Sigmoid colon (tissue), 7 donors: ENCODE data around the gene OR2T27. TPM values are rescaled to one million over a fixed set of nuclear protein-coding genes. Genes with fewer than 3 reads are reported as not detected.
"Not testable (repeated sequence)": the region's sequence is repeated elsewhere in the genome, so short reads cannot be mapped to it uniquely, and the experiment has no call there.

ENCODE experiments used
- DNase-seq: peaks from one replicate; pipeline ENCODE4 v3.0.0-alpha.2; 2019
- H3K27ac ChIP-seq, 4 donors: fragments of 200-600 bp; sonication (generic); one replicate each; pipeline ENCODE4 v1.5.1; 2016 to 2019; ENCODE audit warnings: mild to moderate bottlenecking in 1 of 4
- H3K27me3 ChIP-seq, 3 donors: fragments of 200-600 bp; sonication (generic); one replicate each; pipeline ENCODE4 v1.5.1; 2019; ENCODE audit warnings: mild to moderate bottlenecking in 1 of 3
- H3K36me3 ChIP-seq, 4 donors: fragments of 200-600 bp; sonication (generic); one replicate each; pipeline ENCODE4 v1.5.1; 2016 to 2019
- H3K4me1 ChIP-seq, 4 donors: fragments of 200-600 bp; sonication (generic); one replicate each; pipeline ENCODE4 v1.5.1; 2017 to 2019
- H3K4me3 ChIP-seq, 4 donors: fragments of 200-600 bp; sonication (generic); one replicate each; pipeline ENCODE4 v1.5.1; 2017 to 2019; ENCODE audit warnings: mild to moderate bottlenecking in 2 of 4, moderate library complexity in 1 of 4
- H3K9me3 ChIP-seq, 4 donors: fragments of 200-600 bp in 3 of 4; sonication (generic) in 3 of 4; one replicate each; pipeline versions ENCODE4 v1.5.1 to v1.6.1; 2013 to 2019
- EP300 ChIP-seq, 4 donors: sonication (generic); formaldehyde crosslinking; IDR thresholded peaks; one replicate each; pipeline ENCODE4 v1.6.1; 2017; ENCODE audit warnings: antibody characterized with exemption in 4 of 4
- POLR2A ChIP-seq, 2 donors: fragments of 450-650 bp; IDR thresholded peaks; one replicate each; pipeline ENCODE4 v1.6.1; 2016; ENCODE audit warnings: antibody characterized with exemption in 2 of 2, mild to moderate bottlenecking in 2 of 2, moderate library complexity in 2 of 2
- POLR2AphosphoS5 ChIP-seq, 4 donors: sonication (generic); formaldehyde crosslinking; IDR thresholded peaks; one replicate each; pipeline ENCODE4 v1.6.1; 2017; ENCODE audit warnings: antibody characterized with exemption in 4 of 4
- WGBS, 2 donors: extraction: QIAGEN DNeasy Blood & Tissue Kit; methylation state at CpG; one replicate each; pipeline ENCODE4 v1.1.7; 2013; 5-methylcytosine and 5-hydroxymethylcytosine counted together
- intact Hi-C: fragments of 100-400 bp; cut with DNase I; formaldehyde crosslinking; loops from one replicate; pipeline ENCODE4 v1.15.1; 2023
- polyA plus RNA-seq, 3 donors: library from polyadenylated mRNA; stranded (reverse); fragments of 200-250 nt; gene quantifications; one replicate each; pipeline ENCODE4 v1.2.3, GENCODE V29; 2013
- total RNA-seq, 4 donors: library from RNA; depleted of rRNA; stranded (reverse); fragments of >200 nt; gene quantifications; one replicate each; pipeline ENCODE4 v1.1.0, GENCODE V29; 2016
- TF ChIP-seq, protein P1 (sequence below), 4 experiments: fragments of 450-650 bp in 3 of 4; fragments of 200-600 bp in 1 of 4; IDR thresholded peaks; one replicate each; pipeline ENCODE4 v1.5.1; 2016 to 2019; ENCODE audit warnings: antibody characterized with exemption in 4 of 4, mild to moderate bottlenecking in 3 of 4, moderate library complexity in 2 of 4
- donor health status: healthy with polysubstance abuse.
- donor health status: Bipolar disorder and iron deficiency.
- donor health status: healthy.

The OR2T27 gene
- total and polyA plus RNA-seq, 7 donors: not detected

DNA sequence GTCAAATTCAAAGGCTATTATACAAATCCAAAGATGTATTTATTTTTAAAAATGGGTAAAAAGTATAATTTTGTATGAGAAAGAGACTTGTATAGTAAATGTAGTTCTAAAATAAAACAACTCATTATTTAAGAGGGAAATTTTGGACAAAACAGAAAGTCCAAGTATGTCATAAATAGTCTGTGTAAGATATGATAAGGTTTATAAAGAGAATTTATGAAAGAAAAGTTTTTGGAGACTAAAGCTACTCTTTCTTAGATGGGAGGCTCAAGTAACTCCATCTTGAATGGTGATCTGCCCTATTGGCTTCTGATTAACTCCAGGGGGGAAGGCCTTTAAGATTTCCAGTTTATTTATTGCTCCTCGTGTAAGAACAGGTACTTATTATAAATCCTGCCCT lies 14.7 kb upstream of the OR2T27 start:
- Histone ChIP-seq H3K9me3 (no peaks in the 10 kb centered on the region), H3K36me3 (no peaks in the 10 kb centered on the region), H3K4me1 (no peaks in the 10 kb centered on the region), H3K27ac (no peak overlapping the region), H3K27me3 (no peaks in the 10 kb centered on the region), H3K4me3 (no peak overlapping the region)
- intact Hi-C loops: no loop called here
- no peak for TF ChIP-seq POLR2A (IDR thresholded peaks at IDR 0.05)
- TF ChIP-seq EP300 (IDR thresholded peaks at IDR 0.05): no peak
- no peak for TF ChIP-seq POLR2AphosphoS5 (IDR thresholded peaks at IDR 0.05)
- TF ChIP-seq, protein P1, sequence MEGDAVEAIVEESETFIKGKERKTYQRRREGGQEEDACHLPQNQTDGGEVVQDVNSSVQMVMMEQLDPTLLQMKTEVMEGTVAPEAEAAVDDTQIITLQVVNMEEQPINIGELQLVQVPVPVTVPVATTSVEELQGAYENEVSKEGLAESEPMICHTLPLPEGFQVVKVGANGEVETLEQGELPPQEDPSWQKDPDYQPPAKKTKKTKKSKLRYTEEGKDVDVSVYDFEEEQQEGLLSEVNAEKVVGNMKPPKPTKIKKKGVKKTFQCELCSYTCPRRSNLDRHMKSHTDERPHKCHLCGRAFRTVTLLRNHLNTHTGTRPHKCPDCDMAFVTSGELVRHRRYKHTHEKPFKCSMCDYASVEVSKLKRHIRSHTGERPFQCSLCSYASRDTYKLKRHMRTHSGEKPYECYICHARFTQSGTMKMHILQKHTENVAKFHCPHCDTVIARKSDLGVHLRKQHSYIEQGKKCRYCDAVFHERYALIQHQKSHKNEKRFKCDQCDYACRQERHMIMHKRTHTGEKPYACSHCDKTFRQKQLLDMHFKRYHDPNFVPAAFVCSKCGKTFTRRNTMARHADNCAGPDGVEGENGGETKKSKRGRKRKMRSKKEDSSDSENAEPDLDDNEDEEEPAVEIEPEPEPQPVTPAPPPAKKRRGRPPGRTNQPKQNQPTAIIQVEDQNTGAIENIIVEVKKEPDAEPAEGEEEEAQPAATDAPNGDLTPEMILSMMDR (IDR thresholded peaks at IDR 0.05): no peak
- 82 to 83% methylated on average over 1 of the region's 1 CpG for WGBS, 2 donors
- no peak for DNase-seq

DNA sequence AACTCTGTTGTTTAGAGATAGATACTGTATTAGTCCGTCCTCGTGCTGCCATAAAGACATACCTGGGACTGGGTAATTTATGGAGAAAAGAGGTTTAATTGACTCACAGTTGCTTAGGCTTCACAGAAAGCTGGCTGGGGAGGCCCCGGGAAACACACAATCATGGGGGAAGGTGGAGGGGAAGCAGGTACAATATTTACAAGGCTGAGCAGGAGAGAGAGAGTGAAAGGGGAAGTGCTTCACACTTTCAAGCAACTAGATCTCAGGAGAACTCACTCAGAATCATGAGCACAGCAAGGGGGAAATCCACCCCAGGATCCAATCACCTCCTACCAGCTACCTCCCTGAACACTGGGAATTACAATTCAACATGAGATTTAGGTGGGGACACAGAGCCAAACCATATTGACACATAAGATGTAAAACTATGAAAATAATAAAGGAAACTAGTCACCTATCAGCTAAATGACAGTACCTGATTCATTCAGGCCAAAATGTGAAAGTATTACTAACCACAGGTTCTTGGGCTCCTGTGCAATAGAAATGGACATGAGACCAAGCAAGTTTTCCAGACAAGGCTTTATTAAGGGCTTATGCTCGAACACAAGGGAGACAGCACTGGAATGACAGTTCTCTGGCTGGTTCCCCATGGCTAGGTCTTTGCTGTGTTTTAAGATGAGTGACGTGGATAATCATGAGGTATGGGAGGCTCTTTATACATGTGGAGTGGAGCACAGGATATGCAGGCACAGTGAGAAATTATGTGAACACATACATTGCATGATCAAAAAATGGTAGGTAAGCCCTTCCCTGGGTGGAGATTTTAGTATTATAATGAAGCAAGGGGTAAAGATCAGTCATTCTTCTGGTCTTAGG lies 8.4 kb upstream of the OR2T27 start:
- H3K27ac ChIP-seq, H3K4me3 ChIP-seq, intact Hi-C loops, DNase-seq, H3K36me3 ChIP-seq, H3K27me3 ChIP-seq, H3K9me3 ChIP-seq, H3K4me1 ChIP-seq: not testable (repeated sequence)
- 64 to 83% methylated on average over 5 of the region's 5 CpGs for whole genome bisulfite sequencing, 2 donors

DNA sequence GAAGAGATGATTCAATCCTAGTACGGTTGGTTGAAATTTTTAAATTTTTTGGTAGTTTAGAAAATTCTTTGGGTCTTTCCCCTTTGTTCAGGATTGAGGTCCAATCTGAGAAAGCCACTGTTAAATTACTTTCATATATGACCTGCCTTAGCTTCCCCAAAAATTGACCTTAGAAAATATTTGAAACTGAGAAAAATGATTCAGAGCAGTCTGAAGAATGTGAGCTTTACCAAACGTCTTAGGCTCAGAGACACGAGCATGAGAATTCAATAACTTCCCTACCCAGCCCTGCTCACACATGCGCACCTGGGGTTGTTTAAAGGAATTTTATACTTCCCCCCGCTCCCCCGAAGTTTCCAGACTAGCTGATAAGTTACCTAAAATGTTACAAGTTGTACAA lies 1.5 kb upstream of the OR2T27 start:
- H3K9me3 ChIP-seq, DNase-seq, H3K27me3 ChIP-seq, H3K4me1 ChIP-seq, H3K36me3 ChIP-seq, H3K27ac ChIP-seq, intact Hi-C loops, H3K4me3 ChIP-seq: not testable (repeated sequence)
- 87 to 92% methylated on average over 4 of the region's 6 CpGs for WGBS, 2 donors

DNA sequence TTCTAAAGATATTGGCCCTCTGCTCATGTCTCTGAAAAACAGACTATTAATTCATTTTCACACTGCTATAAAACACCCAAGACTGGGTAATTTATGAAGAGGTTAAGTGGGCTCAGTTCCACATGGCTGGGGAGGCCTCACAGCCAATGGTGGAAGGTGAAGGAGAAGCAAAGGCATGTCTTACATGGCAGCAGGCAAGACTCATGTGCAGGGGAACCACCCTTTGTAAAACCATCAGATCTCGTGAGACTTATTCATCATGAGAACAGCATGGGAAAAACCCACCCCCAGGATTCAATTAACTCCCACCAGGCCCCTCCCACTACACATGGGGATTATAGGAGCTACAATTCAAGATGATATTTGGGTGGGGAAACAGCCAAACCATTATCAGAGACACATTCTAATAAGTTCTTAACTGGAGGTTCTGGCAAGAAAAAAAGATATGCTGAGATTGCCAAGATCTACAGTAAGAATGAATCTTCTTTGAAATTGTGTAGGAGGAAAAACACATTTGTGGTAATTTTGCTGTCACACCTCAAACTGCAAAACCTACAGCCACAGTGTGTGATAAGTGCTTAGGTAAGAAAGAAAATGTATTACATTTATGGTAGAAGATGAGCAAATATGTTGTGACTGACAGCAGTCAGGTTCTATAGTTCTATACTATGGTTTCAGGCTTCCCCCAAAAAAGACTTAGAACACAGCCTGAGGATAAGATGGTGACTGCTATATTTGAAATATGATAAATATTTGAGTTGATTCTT lies 6.4 kb downstream of the OR2T27 start:
- H3K9me3 ChIP-seq, intact Hi-C loops, H3K27ac ChIP-seq, H3K27me3 ChIP-seq, H3K4me3 ChIP-seq, DNase-seq, H3K4me1 ChIP-seq, H3K36me3 ChIP-seq: not testable (repeated sequence)
- WGBS, 2 donors: no CpG with 5 or more reads among the region's 1 CpG

DNA sequence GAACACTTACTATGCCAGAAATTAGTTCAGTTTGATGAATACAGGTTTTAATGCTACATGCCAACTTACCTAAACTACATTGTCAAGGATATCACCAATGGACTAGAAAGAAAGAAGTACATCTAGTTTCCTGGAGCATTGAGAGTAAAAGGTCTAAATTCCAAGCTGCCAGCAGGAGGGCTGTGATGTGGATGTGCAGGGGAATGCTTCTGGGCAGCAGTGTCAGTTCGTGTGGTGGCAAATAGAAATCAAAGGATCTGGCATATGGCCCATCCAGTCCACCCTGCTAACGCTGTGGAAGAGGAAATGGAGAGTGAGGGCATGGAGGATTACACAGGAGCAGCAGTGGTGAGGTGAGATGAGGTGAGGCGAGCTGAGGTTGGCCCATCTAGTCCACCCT lies 10.2 kb downstream of the OR2T27 start, which contains the start of gene OR2T35:
TSS of gene OR2T35 (minus strand) at position 101 of the 400 bp plus-strand sequence. CDS start 6,020 bp downstream, outside the sequence.
- intact Hi-C loops, DNase-seq, H3K27me3 ChIP-seq, H3K4me3 ChIP-seq, H3K27ac ChIP-seq, H3K4me1 ChIP-seq, H3K36me3 ChIP-seq, H3K9me3 ChIP-seq: not testable (repeated sequence)
- WGBS, 2 donors: 67 to 100% methylated on average over 1 to 2 of the region's 3 CpGs

DNA sequence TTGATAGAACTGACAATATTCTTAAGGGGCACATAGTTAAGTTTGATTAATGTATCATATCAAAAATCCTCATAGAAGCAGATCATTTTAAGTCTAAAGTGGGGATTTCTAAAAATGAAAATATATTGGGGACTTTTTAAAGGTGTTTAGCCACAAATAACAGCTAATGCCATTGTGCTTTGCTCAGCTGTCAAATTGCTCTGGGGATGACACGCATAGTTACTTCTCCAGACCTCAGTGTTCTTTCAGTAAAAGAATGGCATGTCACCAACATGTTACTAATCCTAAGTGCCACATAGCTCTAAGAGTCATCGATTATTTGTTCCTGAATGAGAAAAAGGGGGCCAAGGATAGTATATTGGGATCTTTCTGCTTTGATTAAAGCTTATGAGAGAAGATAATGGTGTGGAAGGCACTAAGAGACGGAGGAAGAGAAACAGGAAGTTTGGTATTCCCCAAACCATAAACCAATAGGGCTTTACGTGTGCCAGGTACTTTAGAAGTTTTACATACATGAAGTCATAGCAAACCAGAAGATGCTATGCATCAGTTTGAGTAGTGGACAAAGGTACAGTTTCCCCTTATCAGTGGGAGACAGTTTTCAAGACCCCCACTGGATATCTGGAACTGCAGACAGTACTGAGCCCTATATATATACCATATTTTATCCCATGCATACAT lies 12.2 kb downstream of the OR2T27 start:
- H3K27me3 ChIP-seq, H3K9me3 ChIP-seq, H3K4me3 ChIP-seq, DNase-seq, intact Hi-C loops, H3K27ac ChIP-seq, H3K36me3 ChIP-seq, H3K4me1 ChIP-seq: not testable (repeated sequence)
- no CpG with 5 or more reads among the region's 4 CpGs for WGBS, 2 donors

DNA sequence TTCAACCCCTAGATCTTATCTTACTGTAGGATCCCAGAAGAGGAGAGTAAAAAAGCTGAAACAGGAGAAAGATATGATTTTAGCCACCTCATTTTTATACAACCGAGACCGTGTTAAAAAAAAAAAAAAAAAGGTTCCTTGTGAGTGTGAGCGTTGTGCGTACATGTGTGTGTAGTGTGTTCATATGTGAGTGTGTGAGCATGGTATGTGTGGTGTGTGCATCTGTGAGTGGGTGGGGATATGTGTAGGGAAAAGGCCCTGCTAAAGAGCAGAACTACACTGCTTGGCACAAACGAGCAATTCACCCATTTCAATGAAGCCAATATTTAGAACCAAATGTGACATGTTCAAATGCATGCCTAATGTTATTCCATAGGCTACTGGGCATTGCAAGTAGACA lies 13.7 kb downstream of the OR2T27 start:
- 90 to 93% methylated on average over 4 of the region's 5 CpGs for WGBS, 2 donors
- H3K4me3 ChIP-seq, DNase-seq, H3K36me3 ChIP-seq, H3K27me3 ChIP-seq, H3K4me1 ChIP-seq, H3K9me3 ChIP-seq, intact Hi-C loops, H3K27ac ChIP-seq: not testable (repeated sequence)

DNA sequence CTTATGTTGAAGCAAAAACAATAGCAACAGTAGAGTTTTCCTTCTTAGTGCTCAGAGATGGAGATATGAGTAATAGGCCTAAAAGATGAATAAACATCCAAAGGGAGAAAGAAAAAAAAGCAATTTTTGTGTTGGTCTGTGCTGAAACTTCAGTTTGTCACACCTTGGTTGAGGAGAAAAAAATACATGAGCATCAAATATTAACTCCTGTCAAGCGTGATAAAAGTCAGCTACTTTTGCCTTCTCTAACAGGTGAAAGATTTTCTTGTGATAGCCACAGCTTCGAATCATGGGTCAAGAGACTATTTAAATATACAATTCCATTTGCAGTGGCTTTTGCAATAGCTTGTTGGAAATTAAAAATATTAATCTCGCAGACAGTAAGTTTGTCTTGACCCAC lies 14.4 kb downstream of the OR2T27 start:
- H3K36me3 ChIP-seq, H3K27me3 ChIP-seq, H3K9me3 ChIP-seq, H3K4me1 ChIP-seq, DNase-seq, H3K4me3 ChIP-seq, H3K27ac ChIP-seq, intact Hi-C loops: not testable (repeated sequence)
- WGBS, 2 donors: no CpG with 5 or more reads among the region's 3 CpGs

DNA sequence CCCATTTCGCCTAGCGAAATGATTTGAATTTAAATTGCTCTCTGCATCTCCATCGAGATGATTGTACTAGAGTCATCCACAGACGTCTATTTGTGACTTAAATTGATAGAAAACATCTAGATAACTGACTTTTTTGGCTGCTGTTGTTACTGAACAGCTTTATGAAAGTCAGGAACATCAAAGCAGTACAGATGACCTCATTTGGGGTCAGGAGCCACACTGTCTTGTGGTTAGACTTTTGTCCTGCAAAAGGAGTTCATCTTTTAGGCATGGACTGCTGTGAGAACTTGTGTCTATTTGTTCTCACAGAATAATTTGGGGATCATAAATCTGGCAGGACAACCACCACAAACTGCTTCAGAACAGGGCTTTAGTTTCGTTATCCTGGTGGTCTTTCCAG lies 15.7 kb downstream of the OR2T27 start:
- WGBS, 2 donors: no CpG with 5 or more reads among the region's 5 CpGs
- H3K27ac ChIP-seq, H3K27me3 ChIP-seq, intact Hi-C loops, H3K36me3 ChIP-seq, H3K4me1 ChIP-seq, DNase-seq, H3K4me3 ChIP-seq, H3K9me3 ChIP-seq: not testable (repeated sequence)

DNA sequence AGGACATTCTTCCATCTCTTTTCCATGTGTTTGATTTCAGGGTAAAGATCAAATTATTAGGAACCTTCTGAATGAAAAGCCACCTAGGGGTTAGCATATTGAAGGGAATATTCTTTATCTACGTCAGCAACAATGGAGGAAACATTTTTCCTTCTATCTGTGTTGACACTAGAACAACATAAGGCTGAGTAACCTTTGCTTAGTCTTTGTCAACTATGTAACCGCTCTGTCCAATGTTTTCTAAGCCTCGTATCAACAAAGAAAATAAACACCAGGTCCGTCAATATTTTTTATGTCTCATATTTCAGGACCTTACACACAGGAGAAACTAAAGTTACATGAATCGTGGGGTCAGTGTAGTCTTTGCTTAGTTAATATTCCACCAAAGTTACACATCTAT lies 18.7 kb downstream of the OR2T27 start:
- 20 to 76% methylated on average over 2 to 3 of the region's 5 CpGs for WGBS, 2 donors
- H3K27me3 ChIP-seq, H3K27ac ChIP-seq, H3K9me3 ChIP-seq, H3K36me3 ChIP-seq, H3K4me3 ChIP-seq, DNase-seq, H3K4me1 ChIP-seq, intact Hi-C loops: not testable (repeated sequence)

DNA sequence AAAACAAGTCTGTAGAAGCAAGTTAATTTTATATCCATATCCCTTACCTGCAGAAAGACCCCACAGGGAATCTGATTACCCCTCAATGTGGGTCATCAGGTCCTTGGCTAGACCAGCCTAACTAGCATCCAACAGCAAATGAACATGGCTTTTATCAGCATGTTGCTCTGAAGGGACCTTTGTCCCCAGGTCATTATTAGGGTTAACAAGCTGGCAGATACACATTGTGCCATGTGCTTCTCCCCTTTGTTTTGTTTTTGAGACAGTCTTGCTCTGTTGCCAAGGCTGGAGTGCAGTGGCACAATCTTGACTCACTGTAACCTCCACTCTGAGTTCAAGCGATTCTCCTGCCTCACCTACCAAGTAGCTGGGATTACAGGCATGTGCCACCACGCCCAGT lies 20.3 kb downstream of the OR2T27 start, which contains the start of gene OR2T11:
TSS of gene OR2T11 (minus strand) at position 101 of the 400 bp plus-strand sequence. CDS start 7,963 bp downstream, outside the sequence.
- H3K36me3 ChIP-seq, H3K27ac ChIP-seq, intact Hi-C loops, H3K4me1 ChIP-seq, DNase-seq, H3K9me3 ChIP-seq, H3K27me3 ChIP-seq, H3K4me3 ChIP-seq: not testable (repeated sequence)
- WGBS, 2 donors: no CpG with 5 or more reads among the region's 2 CpGs
